NCI-H510A treated with DMSO at 0.1 percent for 48 hours (cell line): Measurements from ENCODE around the gene KCNQ4.

Source experiments
- DNase-seq: peaks from one replicate; lab custom pipeline; 2025; lab: John Stamatoyannopoulos, UW

The KCNQ4 gene

GRCh38 chr1:40783001-40783905 lies at the start of gene KCNQ4:
Gene KCNQ4, plus strand, starts transcription at chr1:40783787. Its CDS starts 307 bp downstream, at chr1:40784094.
- DNase-seq, result peak; percentile 85

- DNase-seq, result no peak
Observed at GRCh38 chr1:40734882-40735628, 48.5 kb upstream of the KCNQ4 start.

- no peak for DNase-seq
Observed at GRCh38 chr1:40736085-40736531, 47.5 kb upstream of the KCNQ4 start.

GRCh38 chr1:40738831-40739230 lies 44.8 kb upstream of the KCNQ4 start:
- no peak for DNase-seq

GRCh38 chr1:40739455-40740008 lies 44.1 kb upstream of the KCNQ4 start:
- no peak for DNase-seq

- no peak for DNase-seq
Observed at GRCh38 chr1:40740039-40740996, 43.3 kb upstream of the KCNQ4 start.

- no peak for DNase-seq
Observed at GRCh38 chr1:40740997-40741736, 42.4 kb upstream of the KCNQ4 start.

- no peak for DNase-seq
Observed at GRCh38 chr1:40742363-40743061, 41.1 kb upstream of the KCNQ4 start.

- DNase-seq, result no peak
Observed at GRCh38 chr1:40743452-40743851, 40.1 kb upstream of the KCNQ4 start.

- DNase-seq, result no peak
Observed at GRCh38 chr1:40743860-40744259, 39.7 kb upstream of the KCNQ4 start.

- no peak for DNase-seq
Observed at GRCh38 chr1:40745176-40745575, 38.4 kb upstream of the KCNQ4 start.

GRCh38 chr1:40746344-40747090 lies 37.1 kb upstream of the KCNQ4 start:
- no peak for DNase-seq

GRCh38 chr1:40748841-40749718 lies 34.5 kb upstream of the KCNQ4 start:
- no peak for DNase-seq

- no peak for DNase-seq
Observed at GRCh38 chr1:40749817-40750216, 33.8 kb upstream of the KCNQ4 start.

GRCh38 chr1:40750451-40750908 lies 33.1 kb upstream of the KCNQ4 start:
- no peak for DNase-seq

GRCh38 chr1:40751802-40752201 lies 31.8 kb upstream of the KCNQ4 start:
- no peak for DNase-seq

- DNase-seq, result no peak
Observed at GRCh38 chr1:40753142-40753882, 30.3 kb upstream of the KCNQ4 start.

GRCh38 chr1:40754201-40754600 lies 29.4 kb upstream of the KCNQ4 start:
- no peak for DNase-seq
